C4-2B (cell line): Measurements from ENCODE around the gene VAV3.

Experiments
- H3K27ac ChIP-seq: fragments of 450-650 bp; 2 replicates; pipeline ENCODE4 v1.5.1; 2017
- CTCF ChIP-seq: fragments of 450-650 bp; conservative IDR thresholded peaks from 2 replicates; pipeline ENCODE4 v1.5.1; 2017; ENCODE audit warnings: mild to moderate bottlenecking
- ZFX ChIP-seq: fragments of 450-650 bp; IDR thresholded peaks from 2 replicates; pipeline ENCODE4 v1.6.1; 2017

Gene VAV3

DNA sequence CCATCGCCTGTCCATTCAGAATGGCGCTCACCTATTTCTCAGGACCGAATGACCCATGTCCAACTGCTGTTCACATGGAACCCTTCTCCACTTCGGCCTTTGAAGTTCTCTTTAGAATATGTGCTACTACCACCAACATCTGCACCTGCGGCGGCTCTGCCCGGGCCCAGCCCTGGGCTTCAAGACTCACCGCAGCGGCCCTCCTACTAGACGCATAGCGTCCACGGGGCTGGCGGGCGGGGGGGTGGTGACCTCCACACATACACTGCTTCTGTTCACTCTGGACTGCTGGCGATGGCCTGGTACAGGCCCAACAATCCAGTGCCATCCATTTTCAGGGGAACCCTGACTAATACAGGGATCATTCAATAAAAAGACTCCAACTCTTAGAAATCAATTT is 394.2 kb downstream of the VAV3 start:
- no peak for TF ChIP-seq CTCF
- TF ChIP-seq ZFX = no peak
- H3K27ac ChIP-seq = no peak overlapping the region

DNA sequence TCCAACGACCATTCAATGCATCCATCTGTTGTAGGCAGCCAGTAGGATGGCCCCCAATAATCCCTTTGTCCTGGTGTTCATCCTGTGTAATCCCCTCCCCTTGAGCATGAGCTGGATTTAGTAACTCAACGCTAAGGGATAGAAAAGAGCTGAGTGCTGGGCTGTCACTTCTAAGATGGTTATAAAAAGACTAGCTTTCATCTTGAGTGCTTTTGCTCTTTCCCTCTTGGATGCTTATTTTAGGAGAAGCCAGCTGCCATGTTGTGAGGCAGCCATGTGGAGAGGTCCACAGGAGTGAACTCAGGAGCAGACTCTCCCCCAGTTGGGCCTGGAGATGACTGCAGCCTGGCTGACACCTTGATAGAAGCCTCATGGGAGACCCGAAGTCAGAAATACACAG is 401.5 kb downstream of the VAV3 start:
- TF ChIP-seq CTCF (no peak), ZFX (no peak)
- no peak overlapping the region for H3K27ac ChIP-seq

- no peak for TF ChIP-seq ZFX
- no peak for TF ChIP-seq CTCF
- H3K27ac ChIP-seq = no peak overlapping the region
These were observed 405.1 kb downstream of the VAV3 start for GRCh38 chr1:107559881-107560280.

GRCh38 chr1:107557095-107557494 is 407.9 kb downstream of the VAV3 start:
- no peak overlapping the region for H3K27ac ChIP-seq
- TF ChIP-seq CTCF = no peak
- TF ChIP-seq ZFX = no peak

- TF ChIP-seq CTCF (no peak), ZFX (no peak)
- no peak overlapping the region for H3K27ac ChIP-seq
These were observed 409.4 kb downstream of the VAV3 start for GRCh38 chr1:107555578-107555977.

DNA sequence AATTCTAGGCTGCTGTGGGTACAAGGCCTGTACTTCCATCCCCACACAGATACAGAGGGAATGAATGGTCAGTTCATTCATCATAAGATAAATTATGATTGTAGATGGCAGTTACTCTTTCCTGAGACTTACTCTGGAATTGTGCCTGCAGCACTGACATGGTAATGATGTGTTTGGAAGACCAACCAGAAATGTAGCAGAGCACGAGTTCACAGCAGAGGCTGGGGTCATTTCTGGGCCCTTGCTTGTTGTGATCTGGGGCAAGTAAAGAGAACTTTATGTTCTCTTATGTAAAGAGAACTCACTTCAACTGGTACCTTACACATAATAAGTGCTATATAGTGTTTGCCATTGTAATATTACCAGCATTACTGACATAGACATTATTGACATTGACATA is 412.2 kb downstream of the VAV3 start:
- H3K27ac ChIP-seq = no peak overlapping the region
- no peak for TF ChIP-seq ZFX
- no peak for TF ChIP-seq CTCF

DNA sequence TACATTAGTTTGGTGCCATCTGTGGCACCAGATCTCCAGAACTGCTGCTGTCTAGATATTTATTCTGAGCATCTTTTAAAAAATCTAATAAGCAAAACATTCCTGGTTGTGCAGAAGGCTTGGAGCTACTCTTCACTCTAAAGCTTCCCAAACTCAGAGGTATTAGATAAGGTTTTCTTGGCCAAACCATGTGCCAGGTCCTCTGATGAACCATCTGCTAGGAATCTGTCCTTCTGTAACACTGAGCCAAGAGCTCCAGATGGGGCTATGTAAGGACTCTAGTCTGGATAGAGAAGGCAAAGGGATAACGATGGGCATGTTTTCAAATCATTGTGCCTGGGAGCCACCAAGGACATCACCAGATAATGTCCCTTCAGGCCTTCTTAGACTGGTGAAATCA is 413.5 kb downstream of the VAV3 start:
- H3K27ac ChIP-seq = no peak overlapping the region
- TF ChIP-seq ZFX (no peak), CTCF (no peak)
